ENCODE results near the gene MLLT10. TPM values are rescaled to one million over a fixed set of nuclear protein-coding genes. Genes with fewer than 3 reads are reported as not detected.
"Not testable (repeated sequence)": the region's sequence is repeated elsewhere in the genome, so short reads cannot be mapped to it uniquely, and the experiment has no call there.

Gene MLLT10
- total RNA-seq, 1 donor: 36.1 TPM

DNA sequence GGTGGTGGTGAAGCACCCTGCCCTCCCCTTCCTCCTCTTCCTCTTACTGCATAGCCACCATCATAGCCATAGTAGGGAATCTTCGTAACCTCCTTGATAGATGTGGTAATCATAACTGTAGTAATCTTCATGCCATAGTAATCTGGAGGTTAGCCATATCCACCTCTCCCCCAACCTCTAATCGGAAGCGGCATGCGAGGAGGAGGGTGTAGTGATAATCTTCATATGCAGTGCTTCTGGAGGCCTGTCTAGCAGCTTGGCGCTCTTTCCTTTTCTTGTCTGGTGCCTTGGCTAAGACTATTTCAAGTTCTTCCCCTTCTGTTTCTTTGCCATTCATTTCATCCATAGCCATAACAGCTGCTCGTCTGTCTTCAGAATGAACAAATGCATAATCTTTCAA lies 90.9 kb downstream of the MLLT10 start:
- TF ChIP-seq, protein P1, sequence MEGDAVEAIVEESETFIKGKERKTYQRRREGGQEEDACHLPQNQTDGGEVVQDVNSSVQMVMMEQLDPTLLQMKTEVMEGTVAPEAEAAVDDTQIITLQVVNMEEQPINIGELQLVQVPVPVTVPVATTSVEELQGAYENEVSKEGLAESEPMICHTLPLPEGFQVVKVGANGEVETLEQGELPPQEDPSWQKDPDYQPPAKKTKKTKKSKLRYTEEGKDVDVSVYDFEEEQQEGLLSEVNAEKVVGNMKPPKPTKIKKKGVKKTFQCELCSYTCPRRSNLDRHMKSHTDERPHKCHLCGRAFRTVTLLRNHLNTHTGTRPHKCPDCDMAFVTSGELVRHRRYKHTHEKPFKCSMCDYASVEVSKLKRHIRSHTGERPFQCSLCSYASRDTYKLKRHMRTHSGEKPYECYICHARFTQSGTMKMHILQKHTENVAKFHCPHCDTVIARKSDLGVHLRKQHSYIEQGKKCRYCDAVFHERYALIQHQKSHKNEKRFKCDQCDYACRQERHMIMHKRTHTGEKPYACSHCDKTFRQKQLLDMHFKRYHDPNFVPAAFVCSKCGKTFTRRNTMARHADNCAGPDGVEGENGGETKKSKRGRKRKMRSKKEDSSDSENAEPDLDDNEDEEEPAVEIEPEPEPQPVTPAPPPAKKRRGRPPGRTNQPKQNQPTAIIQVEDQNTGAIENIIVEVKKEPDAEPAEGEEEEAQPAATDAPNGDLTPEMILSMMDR (IDR thresholded peaks at IDR 0.05; ENCODE audit: insufficient read depth, low read length): no peak
- H3K4me3 ChIP-seq (ENCODE audit: low read depth, low read length): no peak overlapping the region
- DNase-seq (ENCODE audit: low read depth): no peak

DNA sequence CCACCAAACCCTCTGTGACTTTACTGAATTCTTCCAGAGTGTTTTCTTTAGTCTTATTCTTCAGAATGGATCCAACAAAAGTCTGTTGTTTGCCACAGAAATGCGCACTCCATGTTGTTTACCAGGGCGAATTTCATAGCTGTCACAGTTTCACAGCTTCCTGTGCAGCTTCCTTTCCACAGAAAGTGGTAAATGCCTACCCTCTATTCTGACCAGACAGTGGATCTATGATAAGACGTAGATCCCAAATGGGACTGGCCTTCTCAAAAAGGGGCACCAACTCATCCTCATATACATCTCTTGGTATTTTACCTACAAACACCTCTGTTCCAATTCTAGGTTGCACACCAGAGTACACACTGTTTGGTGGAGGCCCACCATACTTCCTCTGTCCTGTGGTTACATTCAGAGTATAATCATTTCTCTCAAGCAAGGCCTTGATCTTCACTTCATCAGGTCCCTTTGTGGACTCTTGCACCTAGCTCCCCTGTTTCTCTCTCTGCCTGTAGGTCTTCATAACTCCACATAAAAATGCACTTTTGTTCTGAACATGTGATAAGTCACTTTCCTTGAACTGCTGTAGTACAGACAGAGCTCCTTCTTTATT lies 91.7 kb downstream of the MLLT10 start:
- H3K4me3 ChIP-seq (ENCODE audit: low read depth, low read length): no peak overlapping the region
- DNase-seq (ENCODE audit: low read depth): no peak
- TF ChIP-seq, protein P1 (IDR thresholded peaks at IDR 0.05; ENCODE audit: insufficient read depth, low read length): no peak

DNA sequence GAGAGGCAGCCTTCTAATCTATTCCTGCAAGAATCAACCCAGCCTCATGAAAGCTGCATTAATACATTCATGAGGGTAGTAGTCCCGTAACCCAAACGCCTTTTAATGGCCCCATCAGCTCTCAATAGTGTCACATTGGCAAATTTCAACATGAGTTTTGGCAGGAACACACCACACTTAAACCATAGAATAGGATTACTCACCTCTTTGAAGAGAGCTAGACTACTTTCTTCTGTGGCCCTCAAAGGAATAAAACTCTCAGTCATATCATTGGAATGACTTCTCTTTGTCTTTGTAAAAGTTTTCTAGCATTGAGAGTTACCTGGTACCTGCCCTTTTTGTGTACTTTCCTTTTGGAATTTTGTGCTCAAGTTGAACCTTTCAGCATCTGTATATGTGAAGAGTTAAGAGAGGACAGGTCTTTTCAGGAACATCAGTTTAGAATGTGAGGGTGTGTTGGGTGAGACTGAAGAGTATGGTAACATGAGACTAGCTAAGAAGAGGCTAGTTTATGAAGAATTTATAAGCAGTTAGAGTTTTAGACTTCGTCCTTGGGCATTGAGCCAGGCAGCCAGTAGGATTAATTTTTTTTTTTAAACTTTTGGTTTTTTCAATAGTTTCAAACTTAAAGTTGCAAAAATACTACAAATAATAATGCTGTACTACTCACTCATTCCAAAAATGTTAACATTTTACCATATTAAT lies 92.6 kb downstream of the MLLT10 start:
- TF ChIP-seq, protein P1 (IDR thresholded peaks at IDR 0.05; ENCODE audit: insufficient read depth, low read length): no peak
- H3K4me3 ChIP-seq (ENCODE audit: low read depth, low read length): no peak overlapping the region
- peak; percentile 24 for DNase-seq (ENCODE audit: low read depth)

DNA sequence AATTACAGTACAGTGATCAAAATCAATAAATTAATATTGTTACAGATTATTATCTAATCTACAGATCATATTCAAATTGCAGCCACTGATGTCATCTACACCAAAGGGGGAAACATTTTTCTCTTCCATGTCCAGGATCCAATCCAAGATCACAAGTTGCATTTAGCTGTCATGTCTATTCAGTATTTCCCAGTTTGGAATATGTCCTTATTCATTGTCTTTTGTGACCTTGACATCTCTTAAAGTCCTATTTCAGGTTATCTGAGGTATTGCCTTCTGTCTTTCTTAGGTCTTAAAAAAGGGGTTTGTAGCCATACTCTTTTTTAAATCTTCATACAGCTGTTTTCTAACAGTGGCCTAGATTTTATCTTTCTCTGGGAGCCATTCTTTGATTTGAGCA lies 93.3 kb downstream of the MLLT10 start:
- TF ChIP-seq, protein P1 (IDR thresholded peaks at IDR 0.05; ENCODE audit: insufficient read depth, low read length): no peak
- no peak for DNase-seq (ENCODE audit: low read depth)
- no peak overlapping the region for H3K4me3 ChIP-seq (ENCODE audit: low read depth, low read length)

DNA sequence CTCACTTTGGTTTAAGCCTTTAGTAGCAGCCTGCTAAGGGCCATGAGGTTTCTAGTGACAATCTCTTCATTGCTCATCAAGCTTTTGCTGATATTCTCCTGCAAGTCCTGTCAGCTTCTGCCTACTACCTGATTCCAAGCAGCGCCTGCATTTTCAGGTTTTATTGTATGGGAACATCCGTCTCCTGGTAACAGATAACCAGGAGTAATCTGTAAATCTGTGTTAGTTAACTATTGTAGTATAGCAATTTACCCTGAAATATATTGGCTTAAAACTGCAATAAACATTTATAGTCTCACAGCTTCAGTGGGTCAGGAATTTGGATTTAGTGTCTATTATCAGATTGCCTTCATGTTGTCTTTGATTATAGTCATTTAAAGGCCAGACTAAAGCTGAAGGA lies 94.0 kb downstream of the MLLT10 start:
- no peak for DNase-seq (ENCODE audit: low read depth)
- H3K4me3 ChIP-seq (ENCODE audit: low read depth, low read length): no peak overlapping the region
- TF ChIP-seq, protein P1 (IDR thresholded peaks at IDR 0.05; ENCODE audit: insufficient read depth, low read length): no peak

DNA sequence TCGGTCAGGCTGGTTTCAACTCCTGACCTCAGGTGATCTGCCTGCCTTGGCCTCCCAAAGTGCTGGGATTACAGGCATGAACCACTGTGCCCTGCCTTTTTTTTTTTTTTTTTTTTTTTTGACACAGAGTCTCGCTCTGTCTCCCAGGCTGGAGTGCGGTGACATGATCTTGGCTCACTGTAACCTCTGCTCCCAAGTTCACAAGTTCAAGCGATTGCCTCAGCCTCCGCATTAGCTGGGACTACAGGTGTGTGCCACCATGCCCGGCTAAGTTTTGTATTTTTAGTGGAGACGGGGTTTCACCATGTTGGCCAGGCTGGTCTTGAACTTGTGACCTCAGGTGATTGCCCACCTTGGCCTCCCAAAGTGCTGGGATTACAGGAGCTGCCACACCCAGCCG lies 94.6 kb downstream of the MLLT10 start:
- H3K4me3 ChIP-seq (ENCODE audit: low read depth, low read length); DNase-seq (ENCODE audit: low read depth): not testable (repeated sequence)

DNA sequence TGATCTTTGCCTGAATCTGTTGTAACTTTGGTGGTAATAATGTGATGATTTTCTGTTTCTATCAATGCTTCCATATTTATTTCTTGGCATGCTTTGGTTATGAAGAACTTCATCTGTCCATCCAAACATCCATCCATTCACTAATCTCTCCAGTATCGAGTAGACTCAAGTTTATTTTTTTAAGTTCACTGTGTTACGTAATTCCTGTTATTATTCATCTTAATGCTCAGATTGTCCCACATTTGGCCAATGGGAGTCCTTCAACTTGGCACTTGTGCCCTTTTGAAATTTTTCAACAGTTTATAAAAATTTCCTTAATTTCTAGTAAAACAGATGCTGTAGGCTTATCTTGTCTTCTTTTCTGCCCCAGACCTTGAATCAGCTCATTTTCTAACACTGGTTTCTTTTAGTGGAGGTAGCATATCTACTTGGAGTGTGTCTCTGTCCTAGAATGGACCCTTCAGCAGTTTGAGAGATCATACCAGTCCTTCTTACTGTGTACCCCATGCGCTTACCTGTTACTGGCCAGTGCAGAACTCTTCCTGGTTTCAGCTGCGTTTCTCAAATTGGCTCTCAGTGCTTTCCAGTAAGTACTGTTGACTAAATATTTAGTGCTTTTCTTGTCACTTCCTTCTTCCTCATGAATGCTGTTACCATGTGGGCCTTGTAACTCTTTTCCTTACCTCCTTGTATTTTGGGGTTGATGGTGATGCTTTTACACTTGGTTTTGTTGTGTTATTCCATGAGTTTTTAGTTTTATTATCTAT lies 100.8 kb downstream of the MLLT10 start:
- peak; percentile 13 for DNase-seq (ENCODE audit: low read depth)

More for the DNA sequence above, 100.8 kb downstream of the MLLT10 start:
- TF ChIP-seq, protein P1 (IDR thresholded peaks at IDR 0.05; ENCODE audit: insufficient read depth, low read length): no peak
- no peak overlapping the region for H3K4me3 ChIP-seq (ENCODE audit: low read depth, low read length)
